Measurements from ENCODE around the gene ALDH1L1.

ALDH1L1 gene

GRCh38 chr3:126087552-126088175, 92.7 kb downstream of the ALDH1L1 start:
- no peak overlapping the region for H3K4me3 ChIP-seq (IDR thresholded peaks at IDR 0.05; ENCODE audit: insufficient read depth, low read depth, low read length)
- TF ChIP-seq CTCF (conservative IDR thresholded peaks at IDR 0.05; ENCODE audit: low read depth, low read length) = no peak
- H3K4me2 ChIP-seq = no peak overlapping the region
- H2AFZ ChIP-seq (ENCODE audit: low read depth) = no peak overlapping the region
- H3K27ac ChIP-seq = no peak overlapping the region
- H3K36me3 ChIP-seq (ENCODE audit: insufficient read depth) = no peaks in the 10 kb centered on the region
- no peaks in the 10 kb centered on the region for H3K79me2 ChIP-seq (ENCODE audit: insufficient read depth, low read depth)
- H4K20me1 ChIP-seq (ENCODE audit: insufficient read depth) = no peaks in the 10 kb centered on the region
- peaks cover 7% of the 10 kb centered on the region for H3K4me1 ChIP-seq (ENCODE audit: low read depth, poor library complexity, severe bottlenecking)
- no peak overlapping the region for H3K9ac ChIP-seq
- H3K27me3 ChIP-seq (ENCODE audit: insufficient read depth, low read depth) = no peaks in the 10 kb centered on the region

DNA sequence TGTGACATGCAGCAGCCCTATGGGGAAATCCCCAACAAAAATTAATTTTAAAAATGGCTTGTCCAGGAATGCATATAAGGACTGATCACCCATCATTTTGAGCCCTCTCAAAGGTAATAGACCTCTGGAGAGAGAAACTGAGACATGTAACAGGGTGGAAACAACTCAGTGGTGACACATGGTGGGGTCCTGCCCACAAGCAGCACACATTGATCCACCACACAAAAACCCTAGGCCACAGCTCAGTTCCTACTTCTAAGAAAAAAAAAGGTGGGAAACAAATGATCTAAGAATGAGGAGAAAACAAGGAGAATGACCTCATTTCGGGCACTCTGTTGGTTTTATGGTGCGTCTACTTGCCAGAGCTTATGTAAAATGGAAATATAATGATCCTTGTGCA, 94.5 kb downstream of the ALDH1L1 start:
- Histone ChIP-seq H3K4me1 (ENCODE audit: low read depth, poor library complexity, severe bottlenecking) (peaks cover 7% of the 10 kb centered on the region), H3K9ac (no peak overlapping the region), H3K27me3 (ENCODE audit: insufficient read depth, low read depth) (no peaks in the 10 kb centered on the region), H2AFZ (ENCODE audit: low read depth) (no peak overlapping the region), H3K27ac (no peak overlapping the region), H3K4me3 (IDR thresholded peaks at IDR 0.05; ENCODE audit: insufficient read depth, low read depth, low read length) (no peak overlapping the region), H3K36me3 (ENCODE audit: insufficient read depth) (no peaks in the 10 kb centered on the region), H4K20me1 (ENCODE audit: insufficient read depth) (no peaks in the 10 kb centered on the region), H3K79me2 (ENCODE audit: insufficient read depth, low read depth) (no peaks in the 10 kb centered on the region), H3K4me2 (no peak overlapping the region)
- TF ChIP-seq CTCF (conservative IDR thresholded peaks at IDR 0.05; ENCODE audit: low read depth, low read length) = no peak

- Histone ChIP-seq H3K4me3 (IDR thresholded peaks at IDR 0.05; ENCODE audit: insufficient read depth, low read depth, low read length) (no peak overlapping the region), H3K27me3 (ENCODE audit: insufficient read depth, low read depth) (no peaks in the 10 kb centered on the region), H3K4me1 (ENCODE audit: low read depth, poor library complexity, severe bottlenecking) (peaks cover 7% of the 10 kb centered on the region), H3K79me2 (ENCODE audit: insufficient read depth, low read depth) (no peaks in the 10 kb centered on the region), H4K20me1 (ENCODE audit: insufficient read depth) (no peaks in the 10 kb centered on the region), H2AFZ (ENCODE audit: low read depth) (0 out of 2 replicates have a peak overlapping the region, but pooled peaks have one; percentile 75), H3K9ac (no peak overlapping the region), H3K27ac (no peak overlapping the region), H3K36me3 (ENCODE audit: insufficient read depth) (no peaks in the 10 kb centered on the region), H3K4me2 (peak overlapping the region; percentile 60; the same call in 1 of the 2 replicates)
- TF ChIP-seq CTCF (conservative IDR thresholded peaks at IDR 0.05; ENCODE audit: low read depth, low read length) = no peak
Measured at GRCh38 chr3:126085276-126085675, 95.1 kb downstream of the ALDH1L1 start.

DNA sequence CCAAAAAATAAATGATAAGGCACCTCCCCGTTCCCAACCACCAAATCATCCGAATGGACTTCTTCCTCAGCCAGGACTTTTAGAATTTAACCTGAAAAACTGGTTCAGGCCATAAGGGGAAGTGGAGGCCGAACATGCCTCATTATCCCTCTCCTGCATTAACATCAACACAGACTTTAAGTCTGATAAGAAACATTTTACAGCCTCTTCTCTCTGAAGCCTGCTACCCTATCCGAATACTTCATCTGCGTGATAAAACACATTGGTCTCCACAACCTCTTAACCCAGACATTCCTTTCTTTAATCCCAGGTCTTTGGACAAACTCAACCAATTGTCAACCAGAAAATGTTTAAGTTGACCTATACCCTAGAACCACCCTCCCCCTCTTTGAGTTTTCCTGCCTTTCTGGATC, 95.6 kb downstream of the ALDH1L1 start:
- Histone ChIP-seq H3K36me3 (ENCODE audit: insufficient read depth) (no peaks in the 10 kb centered on the region), H3K4me3 (IDR thresholded peaks at IDR 0.05; ENCODE audit: insufficient read depth, low read depth, low read length) (no peak overlapping the region), H2AFZ (ENCODE audit: low read depth) (peak overlapping the region; percentile 75), H3K4me2 (peak overlapping the region; percentile 60), H3K4me1 (ENCODE audit: low read depth, poor library complexity, severe bottlenecking) (peaks cover 7% of the 10 kb centered on the region), H3K27ac (peak overlapping the region; percentile 41; the same call in 1 of the 2 replicates), H3K79me2 (ENCODE audit: insufficient read depth, low read depth) (no peaks in the 10 kb centered on the region), H4K20me1 (ENCODE audit: insufficient read depth) (no peaks in the 10 kb centered on the region), H3K27me3 (ENCODE audit: insufficient read depth, low read depth) (no peaks in the 10 kb centered on the region), H3K9ac (peak overlapping the region; percentile 56; the same call in 1 of the 2 replicates)
- no peak for TF ChIP-seq CTCF (conservative IDR thresholded peaks at IDR 0.05; ENCODE audit: low read depth, low read length)

All from KMS-11 (cell line).